Thyroid gland (tissue), 4 donors: ENCODE measurements around the gene OR4D1. TPM values are rescaled to one million over a fixed set of nuclear protein-coding genes. Genes with fewer than 3 reads are reported as not detected.
"Not testable (repeated sequence)": the region's sequence is repeated elsewhere in the genome, so short reads cannot be mapped to it uniquely, and the experiment has no call there.

Experiments used
- DNase-seq, 2 donors: peaks; one replicate each; pipeline ENCODE4 v3.0.0-alpha.2; 2019
- H3K27ac ChIP-seq, 3 donors: fragments of 200-600 bp; sonication (generic); 1 replicate in 2 of 3; 2 replicates in 1 of 3; pipeline ENCODE4 v1.5.1; 2016 to 2019; ENCODE audit warnings: mild to moderate bottlenecking in 1 of 3, moderate library complexity in 1 of 3
- H3K27me3 ChIP-seq: fragments of 200-600 bp; sonication (generic); one replicate; pipeline ENCODE4 v1.5.1; 2019
- H3K36me3 ChIP-seq, 2 donors: fragments of 200-600 bp; sonication (generic); one replicate each; pipeline ENCODE4 v1.5.1; 2016 to 2019
- H3K4me1 ChIP-seq, 2 donors: fragments of 200-600 bp; sonication (generic); one replicate each; pipeline ENCODE4 v1.5.1; 2017 to 2019
- H3K4me3 ChIP-seq, 3 donors: fragments of 200-600 bp; sonication (generic); replicated peaks in 1 of 3; 1 replicate in 2 of 3; 2 replicates in 1 of 3; pipeline ENCODE4 v1.5.1; 2016; ENCODE audit warnings: mild to moderate bottlenecking in 1 of 3
- H3K9me3 ChIP-seq: fragments of 200-600 bp; sonication (generic); one replicate; pipeline ENCODE4 v1.5.1; 2017
- POLR2A ChIP-seq, 2 donors: fragments of 450-650 bp; IDR thresholded peaks; one replicate each; pipeline ENCODE4 v1.6.1; 2017; ENCODE audit warnings: antibody characterized with exemption in 2 of 2, mild to moderate bottlenecking in 2 of 2, moderate library complexity in 1 of 2
- WGBS, 2 donors: methylation state at CpG; one replicate each; pipeline ENCODE4 v1.1.5; 2017; 5-methylcytosine and 5-hydroxymethylcytosine counted together
- intact Hi-C: fragments of 100-400 bp; cut with DNase I; formaldehyde crosslinking; loops from one replicate; pipeline ENCODE4 v1.15.1; 2023
- total RNA-seq, 4 donors: library from RNA; depleted of rRNA; stranded (reverse); fragments of >200 nt; gene quantifications; one replicate each; pipeline ENCODE4 v1.2.3, GENCODE V29; 2016
- TF ChIP-seq, protein P1 (sequence below), 6 experiments: fragments of 200-600 bp in 3 of 6; fragments of 450-650 bp in 3 of 6; sonication (generic) in 3 of 6; IDR thresholded peaks; one replicate each; pipeline ENCODE4 v1.5.1; 2016 to 2019; ENCODE audit warnings: antibody characterized with exemption in 6 of 6, mild to moderate bottlenecking in 2 of 6, inconsistent platforms in 1 of 6, moderate library complexity in 1 of 6

The OR4D1 gene
- total RNA-seq, 4 donors from 2014 or later, result not detected

DNA sequence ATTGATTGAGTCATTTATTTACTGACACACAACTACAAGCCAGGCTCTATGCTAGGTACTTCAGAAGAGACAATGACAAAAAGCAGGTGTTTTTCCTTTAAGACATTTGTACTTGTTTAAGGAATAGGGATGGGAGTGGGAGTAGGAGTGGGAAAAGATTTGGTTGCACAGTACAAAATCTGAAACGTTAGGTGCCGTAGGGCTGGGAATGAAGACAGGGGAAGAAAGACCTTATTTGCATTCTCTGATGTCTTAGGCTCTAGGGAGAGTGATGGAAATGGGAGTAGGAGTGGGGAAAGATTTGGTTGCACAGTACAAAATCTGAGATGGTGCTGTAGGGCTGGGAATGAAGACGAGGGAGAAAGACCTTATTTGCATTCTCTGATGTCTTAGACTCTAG lies 28.7 kb upstream of the OR4D1 start:
- no peak for TF ChIP-seq POLR2A (IDR thresholded peaks at IDR 0.05)
- TF ChIP-seq, protein P1, sequence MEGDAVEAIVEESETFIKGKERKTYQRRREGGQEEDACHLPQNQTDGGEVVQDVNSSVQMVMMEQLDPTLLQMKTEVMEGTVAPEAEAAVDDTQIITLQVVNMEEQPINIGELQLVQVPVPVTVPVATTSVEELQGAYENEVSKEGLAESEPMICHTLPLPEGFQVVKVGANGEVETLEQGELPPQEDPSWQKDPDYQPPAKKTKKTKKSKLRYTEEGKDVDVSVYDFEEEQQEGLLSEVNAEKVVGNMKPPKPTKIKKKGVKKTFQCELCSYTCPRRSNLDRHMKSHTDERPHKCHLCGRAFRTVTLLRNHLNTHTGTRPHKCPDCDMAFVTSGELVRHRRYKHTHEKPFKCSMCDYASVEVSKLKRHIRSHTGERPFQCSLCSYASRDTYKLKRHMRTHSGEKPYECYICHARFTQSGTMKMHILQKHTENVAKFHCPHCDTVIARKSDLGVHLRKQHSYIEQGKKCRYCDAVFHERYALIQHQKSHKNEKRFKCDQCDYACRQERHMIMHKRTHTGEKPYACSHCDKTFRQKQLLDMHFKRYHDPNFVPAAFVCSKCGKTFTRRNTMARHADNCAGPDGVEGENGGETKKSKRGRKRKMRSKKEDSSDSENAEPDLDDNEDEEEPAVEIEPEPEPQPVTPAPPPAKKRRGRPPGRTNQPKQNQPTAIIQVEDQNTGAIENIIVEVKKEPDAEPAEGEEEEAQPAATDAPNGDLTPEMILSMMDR (IDR thresholded peaks at IDR 0.05), result no peak
- no peak for DNase-seq
- Histone ChIP-seq H3K36me3 (no peaks in the 10 kb centered on the region), H3K9me3 (no peaks in the 10 kb centered on the region), H3K27ac (no peak overlapping the region), H3K27me3 (no peaks in the 10 kb centered on the region), H3K4me3 (no peak overlapping the region), H3K4me1 (no peaks in the 10 kb centered on the region)
- 56 to 62% methylated on average over 3 of the region's 3 CpGs for WGBS, 2 donors
- intact Hi-C loops, result loop anchor here (10.0 kb wide), 1 partner anchor 995 kb away; no protein-coding TSS in a partner anchor

DNA sequence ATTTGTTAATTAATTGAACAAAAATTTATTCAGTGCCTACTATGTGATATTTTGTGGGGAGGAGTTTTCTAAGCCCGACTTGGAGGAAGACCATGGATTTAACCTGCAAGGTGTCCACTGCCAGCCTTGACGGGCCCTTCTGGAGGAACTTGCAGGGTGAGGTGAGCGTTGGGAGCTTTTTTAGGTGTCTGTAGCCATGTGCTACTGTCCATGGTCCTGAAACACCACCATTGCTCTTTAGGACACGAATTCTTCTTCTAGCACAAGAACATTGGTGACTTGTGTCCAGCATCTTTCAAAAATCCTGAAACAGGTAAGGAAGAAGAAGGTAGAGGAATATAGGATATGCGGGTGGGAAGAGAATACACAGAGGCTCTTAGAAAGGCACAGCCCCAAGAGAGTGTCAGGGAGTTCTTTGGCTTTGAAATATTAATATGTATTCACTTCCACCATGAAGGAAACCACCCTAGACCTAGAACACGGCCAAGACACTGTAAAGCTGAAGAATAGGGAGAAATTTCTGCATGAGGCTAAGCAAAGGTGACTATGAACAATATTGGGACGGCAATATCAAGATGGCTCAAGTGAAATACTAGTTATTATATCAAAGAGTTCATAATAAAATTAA lies 27.9 kb upstream of the OR4D1 start:
- Histone ChIP-seq H3K27me3 (no peaks in the 10 kb centered on the region), H3K4me3 (no peak overlapping the region), H3K9me3 (no peaks in the 10 kb centered on the region), H3K27ac (no peak overlapping the region), H3K4me1 (no peaks in the 10 kb centered on the region), H3K36me3 (no peaks in the 10 kb centered on the region)
- TF ChIP-seq, protein P1 (IDR thresholded peaks at IDR 0.05), result no peak
- TF ChIP-seq POLR2A (IDR thresholded peaks at IDR 0.05), result no peak
- intact Hi-C loops, result no loop called here
- WGBS, 2 donors, result 25 to 28% methylated on average over 7 of the region's 7 CpGs
- DNase-seq, result peak; percentile 46 to 68

DNA sequence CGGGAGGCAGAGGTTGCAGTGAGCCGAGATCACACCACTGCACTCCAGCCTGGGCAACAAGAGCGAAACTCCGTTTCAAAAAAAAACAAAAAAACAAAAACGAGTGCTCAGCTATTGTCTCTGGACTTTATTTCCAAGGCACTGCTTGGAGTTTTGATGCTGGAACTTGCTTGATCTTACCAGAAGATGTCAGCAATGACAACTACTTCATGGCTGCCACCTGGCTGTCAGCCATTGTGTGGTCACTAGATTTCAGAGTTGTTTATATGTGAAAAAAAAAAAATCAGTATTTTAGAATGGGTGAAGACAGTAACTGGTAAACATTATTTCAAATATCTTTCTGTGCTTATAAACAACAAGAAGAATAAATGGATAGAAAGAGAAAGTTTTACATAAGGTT lies 26.3 kb upstream of the OR4D1 start:
- WGBS, 2 donors, result 41 to 50% methylated on average over 5 of the region's 5 CpGs
- H3K9me3 ChIP-seq, result no peaks in the 10 kb centered on the region
- no peaks in the 10 kb centered on the region for H3K4me1 ChIP-seq
- H3K4me3 ChIP-seq, result no peak overlapping the region
- intact Hi-C loops, result no loop called here
- no peak overlapping the region for H3K27ac ChIP-seq
- TF ChIP-seq, protein P1 (IDR thresholded peaks at IDR 0.05), result no peak
- TF ChIP-seq POLR2A (IDR thresholded peaks at IDR 0.05), result no peak
- H3K27me3 ChIP-seq, result no peaks in the 10 kb centered on the region
- DNase-seq, result no peak
- no peaks in the 10 kb centered on the region for H3K36me3 ChIP-seq

DNA sequence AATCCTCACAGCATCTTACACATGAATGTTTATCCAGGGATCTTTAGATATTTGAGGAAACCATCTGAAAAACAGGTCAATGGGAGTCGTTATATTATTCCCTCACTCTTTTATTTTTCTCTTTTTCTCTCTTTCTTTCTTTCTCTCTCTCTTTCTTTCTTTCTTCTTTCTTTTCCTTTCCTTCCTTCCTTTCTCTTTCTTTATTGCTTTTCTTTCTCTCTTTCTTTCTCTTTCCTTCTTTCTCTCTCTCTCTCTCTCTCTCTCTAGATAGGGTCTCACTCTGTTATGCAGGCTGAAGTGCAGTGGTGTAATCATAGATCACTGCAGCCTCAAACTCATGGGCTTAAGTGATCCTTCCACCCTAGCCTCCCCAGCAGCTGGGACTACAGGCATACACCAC lies 20.3 kb upstream of the OR4D1 start:
- Histone ChIP-seq H3K27me3 (no peaks in the 10 kb centered on the region), H3K4me3 (no peak overlapping the region), H3K9me3 (no peaks in the 10 kb centered on the region), H3K27ac (no peak overlapping the region), H3K36me3 (no peaks in the 10 kb centered on the region), H3K4me1 (no peaks in the 10 kb centered on the region)
- TF ChIP-seq, protein P1 (IDR thresholded peaks at IDR 0.05), result no peak
- no peak for TF ChIP-seq POLR2A (IDR thresholded peaks at IDR 0.05)
- no peak for DNase-seq
- WGBS, 2 donors, result 53 to 69% methylated on average over 1 of the region's 1 CpG
- intact Hi-C loops, result no loop called here

DNA sequence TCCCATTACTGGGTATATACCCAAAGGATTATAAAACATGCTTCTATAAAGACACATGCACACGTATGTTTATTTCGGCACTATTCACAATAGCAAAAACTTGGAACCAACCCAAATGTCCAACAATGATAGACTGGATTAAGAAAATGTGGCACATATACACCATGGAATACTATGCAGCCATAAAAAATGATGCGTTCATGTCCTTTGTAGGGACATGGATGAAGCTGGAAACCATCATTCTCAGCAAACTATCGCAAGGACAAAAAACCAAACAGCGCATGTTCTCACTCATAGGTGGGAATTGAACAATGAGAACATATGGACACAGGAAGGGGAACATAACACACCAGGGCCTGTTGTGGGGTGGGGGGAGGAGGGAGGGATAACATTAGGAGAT lies 15.5 kb upstream of the OR4D1 start:
- intact Hi-C loops, H3K4me1 ChIP-seq, H3K27ac ChIP-seq, H3K9me3 ChIP-seq, H3K27me3 ChIP-seq, DNase-seq, H3K4me3 ChIP-seq, H3K36me3 ChIP-seq: not testable (repeated sequence)
- WGBS, 2 donors, result 90 to 98% methylated on average over 5 of the region's 5 CpGs
